HEK293 (cell line): ENCODE data around the gene INHA.

Source experiments
- REST ChIP-seq: fragments of 450-650 bp; formaldehyde crosslinking; IDR thresholded peaks from 2 replicates; pipeline ENCODE4 v1.5.1; 2016; ENCODE audit warnings: missing biosample characterization, missing genetic modification characterization
- ZBTB8A ChIP-seq: fragments of 450-650 bp; formaldehyde crosslinking; IDR thresholded peaks from 2 replicates; pipeline ENCODE4 v1.5.1; 2016; ENCODE audit warnings: missing biosample characterization, missing genetic modification characterization
- ZNF416 ChIP-seq: fragments of 450-650 bp; formaldehyde crosslinking; IDR thresholded peaks from 2 replicates; pipeline ENCODE4 v1.5.1; 2016; ENCODE audit warnings: missing biosample characterization, missing genetic modification characterization
- ZXDB ChIP-seq: fragments of 450-650 bp; formaldehyde crosslinking; IDR thresholded peaks from 2 replicates; pipeline ENCODE4 v1.5.1; 2016; ENCODE audit warnings: missing biosample characterization, missing genetic modification characterization
- TF ChIP-seq, protein P1 (sequence below): fragments of 450-650 bp; formaldehyde crosslinking; IDR thresholded peaks from 2 replicates; pipeline ENCODE4 v1.5.1; 2016; ENCODE audit warnings: missing biosample characterization, missing genetic modification characterization
- TF ChIP-seq, protein P2 (sequence below): fragments of 450-650 bp; formaldehyde crosslinking; IDR thresholded peaks from 2 replicates; pipeline ENCODE4 v1.5.1; 2016; ENCODE audit warnings: missing biosample characterization, missing genetic modification characterization

- TF ChIP-seq, protein P1, sequence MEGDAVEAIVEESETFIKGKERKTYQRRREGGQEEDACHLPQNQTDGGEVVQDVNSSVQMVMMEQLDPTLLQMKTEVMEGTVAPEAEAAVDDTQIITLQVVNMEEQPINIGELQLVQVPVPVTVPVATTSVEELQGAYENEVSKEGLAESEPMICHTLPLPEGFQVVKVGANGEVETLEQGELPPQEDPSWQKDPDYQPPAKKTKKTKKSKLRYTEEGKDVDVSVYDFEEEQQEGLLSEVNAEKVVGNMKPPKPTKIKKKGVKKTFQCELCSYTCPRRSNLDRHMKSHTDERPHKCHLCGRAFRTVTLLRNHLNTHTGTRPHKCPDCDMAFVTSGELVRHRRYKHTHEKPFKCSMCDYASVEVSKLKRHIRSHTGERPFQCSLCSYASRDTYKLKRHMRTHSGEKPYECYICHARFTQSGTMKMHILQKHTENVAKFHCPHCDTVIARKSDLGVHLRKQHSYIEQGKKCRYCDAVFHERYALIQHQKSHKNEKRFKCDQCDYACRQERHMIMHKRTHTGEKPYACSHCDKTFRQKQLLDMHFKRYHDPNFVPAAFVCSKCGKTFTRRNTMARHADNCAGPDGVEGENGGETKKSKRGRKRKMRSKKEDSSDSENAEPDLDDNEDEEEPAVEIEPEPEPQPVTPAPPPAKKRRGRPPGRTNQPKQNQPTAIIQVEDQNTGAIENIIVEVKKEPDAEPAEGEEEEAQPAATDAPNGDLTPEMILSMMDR (tag by site-specific recombination): no peak
- TF ChIP-seq ZBTB8A (tag by site-specific recombination) (no peak), REST (tag by site-specific recombination) (0 out of 2 replicates have a peak, but pooled peaks have one; percentile 45), ZXDB (tag by site-specific recombination) (no peak), ZNF416 (tag by site-specific recombination) (no peak)
- TF ChIP-seq, protein P2, sequence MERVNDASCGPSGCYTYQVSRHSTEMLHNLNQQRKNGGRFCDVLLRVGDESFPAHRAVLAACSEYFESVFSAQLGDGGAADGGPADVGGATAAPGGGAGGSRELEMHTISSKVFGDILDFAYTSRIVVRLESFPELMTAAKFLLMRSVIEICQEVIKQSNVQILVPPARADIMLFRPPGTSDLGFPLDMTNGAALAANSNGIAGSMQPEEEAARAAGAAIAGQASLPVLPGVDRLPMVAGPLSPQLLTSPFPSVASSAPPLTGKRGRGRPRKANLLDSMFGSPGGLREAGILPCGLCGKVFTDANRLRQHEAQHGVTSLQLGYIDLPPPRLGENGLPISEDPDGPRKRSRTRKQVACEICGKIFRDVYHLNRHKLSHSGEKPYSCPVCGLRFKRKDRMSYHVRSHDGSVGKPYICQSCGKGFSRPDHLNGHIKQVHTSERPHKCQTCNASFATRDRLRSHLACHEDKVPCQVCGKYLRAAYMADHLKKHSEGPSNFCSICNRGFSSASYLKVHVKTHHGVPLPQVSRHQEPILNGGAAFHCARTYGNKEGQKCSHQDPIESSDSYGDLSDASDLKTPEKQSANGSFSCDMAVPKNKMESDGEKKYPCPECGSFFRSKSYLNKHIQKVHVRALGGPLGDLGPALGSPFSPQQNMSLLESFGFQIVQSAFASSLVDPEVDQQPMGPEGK (tag by site-specific recombination): no peak
These were observed 46.4 kb upstream of the INHA start for GRCh38 chr2:219525533-219526232.
